Testis (tissue), 3 donors: Measurements from ENCODE around the gene PCSK7. TPM values are rescaled to one million over a fixed set of nuclear protein-coding genes. Genes with fewer than 3 reads are reported as not detected.
A peak's percentile ranks its signal among the peaks of the same experiment; 100 is the strongest.
"Not testable (repeated sequence)": the region's sequence is repeated elsewhere in the genome, so short reads cannot be mapped to it uniquely, and the experiment has no call there.

Source experiments
- DNase-seq: peaks from one replicate; pipeline ENCODE4 v3.0.0-alpha.2; 2019
- H3K27ac ChIP-seq, 2 donors: fragments of 200-600 bp; sonication (generic); one replicate each; pipeline ENCODE4 v1.5.1; 2019
- H3K27me3 ChIP-seq: fragments of 200-600 bp; sonication (generic); one replicate; pipeline ENCODE4 v1.5.1; 2019
- H3K36me3 ChIP-seq: fragments of 200-600 bp; sonication (generic); one replicate; pipeline ENCODE4 v1.5.1; 2017; ENCODE audit warnings: low read depth; ENCODE audit errors: missing control alignments
- H3K4me1 ChIP-seq: fragments of 200-600 bp; sonication (generic); one replicate; pipeline ENCODE4 v1.5.1; 2019
- H3K4me3 ChIP-seq, 2 donors: fragments of 200-600 bp; sonication (generic); one replicate each; pipeline ENCODE4 v1.5.1; 2017 to 2019
- H3K9me3 ChIP-seq: fragments of 200-600 bp; sonication (generic); one replicate; pipeline ENCODE4 v1.5.1; 2017
- POLR2A ChIP-seq: fragments of 450-650 bp; IDR thresholded peaks from one replicate; pipeline ENCODE4 v1.6.1; 2017; ENCODE audit warnings: antibody characterized with exemption, mild to moderate bottlenecking, moderate library complexity
- WGBS, 2 donors: methylation state at CpG; one replicate each; pipeline ENCODE4 v1.1.5; 2018; 5-methylcytosine and 5-hydroxymethylcytosine counted together
- intact Hi-C: fragments of 100-400 bp; cut with DNase I; formaldehyde crosslinking; loops from one replicate; pipeline ENCODE4 v1.15.1; 2023; ENCODE audit warnings: low total_unique reads
- polyA plus RNA-seq: library from polyadenylated mRNA; stranded (reverse); fragments of 350-450 nt; fragmentation: Illumina TruSeq; extraction: RNeasy Lipid Tissue Mini Kit (QIAGEN cat#74804); gene quantifications from one replicate; pipeline ENCODE4 v1.2.3, GENCODE V29; 2014; ENCODE audit warnings: low read depth, low replicate concordance; ENCODE audit not compliant: insufficient read depth
- total RNA-seq, 2 donors: library from RNA; depleted of rRNA; stranded (reverse); fragments of >200 nt; gene quantifications; one replicate each; pipeline ENCODE4 v1.2.3, GENCODE V29; 2016
- TF ChIP-seq, protein P1 (sequence below), 3 experiments: fragments of 450-650 bp in 2 of 3; fragments of 200-600 bp in 1 of 3; sonication (generic) in 1 of 3; IDR thresholded peaks; one replicate each; pipeline ENCODE4 v1.5.1; 2016 to 2019; ENCODE audit warnings: antibody characterized with exemption in 3 of 3, mild to moderate bottlenecking in 2 of 3, moderate library complexity in 1 of 3

PCSK7 gene
- total and polyA plus RNA-seq, 3 donors from 2014 or later, result 52.0 to 66.5 (median 57.7) TPM

GRCh38 chr11:117185736-117186430, 46.0 kb downstream of the PCSK7 start:
- Histone ChIP-seq H3K27ac (peak overlapping the region in 1 of 2 donors; percentile 79), H3K4me1 (peaks cover 19% of the 10 kb centered on the region), H3K27me3 (no peaks in the 10 kb centered on the region), H3K9me3 (no peaks in the 10 kb centered on the region), H3K4me3 (no peak overlapping the region), H3K36me3 (no peaks in the 10 kb centered on the region)
- TF ChIP-seq POLR2A, result no peak
- TF ChIP-seq, protein P1, sequence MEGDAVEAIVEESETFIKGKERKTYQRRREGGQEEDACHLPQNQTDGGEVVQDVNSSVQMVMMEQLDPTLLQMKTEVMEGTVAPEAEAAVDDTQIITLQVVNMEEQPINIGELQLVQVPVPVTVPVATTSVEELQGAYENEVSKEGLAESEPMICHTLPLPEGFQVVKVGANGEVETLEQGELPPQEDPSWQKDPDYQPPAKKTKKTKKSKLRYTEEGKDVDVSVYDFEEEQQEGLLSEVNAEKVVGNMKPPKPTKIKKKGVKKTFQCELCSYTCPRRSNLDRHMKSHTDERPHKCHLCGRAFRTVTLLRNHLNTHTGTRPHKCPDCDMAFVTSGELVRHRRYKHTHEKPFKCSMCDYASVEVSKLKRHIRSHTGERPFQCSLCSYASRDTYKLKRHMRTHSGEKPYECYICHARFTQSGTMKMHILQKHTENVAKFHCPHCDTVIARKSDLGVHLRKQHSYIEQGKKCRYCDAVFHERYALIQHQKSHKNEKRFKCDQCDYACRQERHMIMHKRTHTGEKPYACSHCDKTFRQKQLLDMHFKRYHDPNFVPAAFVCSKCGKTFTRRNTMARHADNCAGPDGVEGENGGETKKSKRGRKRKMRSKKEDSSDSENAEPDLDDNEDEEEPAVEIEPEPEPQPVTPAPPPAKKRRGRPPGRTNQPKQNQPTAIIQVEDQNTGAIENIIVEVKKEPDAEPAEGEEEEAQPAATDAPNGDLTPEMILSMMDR (IDR thresholded peaks at IDR 0.05), result no peak
- peak; percentile 12 for DNase-seq
- intact Hi-C loops, result no loop called here
- 86 to 90% methylated on average over 5 of the region's 5 CpGs for WGBS, 2 donors

DNA sequence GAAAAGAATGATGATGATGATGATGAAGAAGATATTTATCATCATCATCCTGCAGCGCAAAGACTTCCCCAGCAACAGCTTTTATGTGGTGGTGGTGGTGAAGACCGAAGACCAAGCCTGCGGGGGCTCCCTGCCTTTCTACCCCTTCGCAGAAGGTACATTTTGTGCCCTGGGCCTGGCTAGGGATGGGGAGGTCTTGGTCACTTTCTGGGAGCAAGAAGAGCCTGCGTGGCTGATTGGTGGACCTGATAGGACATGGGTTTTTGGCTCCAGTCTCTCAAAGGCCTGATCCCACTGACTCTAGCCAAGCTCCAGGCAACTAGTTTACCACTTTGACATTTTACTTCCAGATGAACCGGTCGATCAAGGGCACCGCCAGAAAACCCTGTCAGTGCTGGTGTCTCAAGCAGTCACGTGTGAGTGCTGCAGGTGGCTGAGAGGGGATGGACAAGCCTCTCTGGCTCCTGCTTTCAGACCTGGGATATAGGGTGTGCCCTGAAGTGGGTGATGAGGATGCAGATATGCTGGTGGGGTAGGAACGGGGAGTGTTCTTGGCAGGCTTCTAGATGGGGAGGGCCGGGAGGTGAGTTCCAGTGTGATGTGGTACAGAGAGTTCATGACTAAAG, 48.0 kb downstream of the PCSK7 start:
- Histone ChIP-seq H3K27me3 (no peaks in the 10 kb centered on the region), H3K9me3 (no peaks in the 10 kb centered on the region), H3K36me3 (no peaks in the 10 kb centered on the region), H3K4me1 (peaks cover 30% of the 10 kb centered on the region), H3K4me3 (no peak overlapping the region), H3K27ac (no peak overlapping the region)
- WGBS, 2 donors, result 89 to 92% methylated on average over 11 of the region's 11 CpGs
- no peak for TF ChIP-seq POLR2A
- TF ChIP-seq, protein P1 (IDR thresholded peaks at IDR 0.05), result no peak
- intact Hi-C loops, result no loop called here
- DNase-seq, result peak; percentile 9

GRCh38 chr11:117183178-117183577, 48.7 kb downstream of the PCSK7 start:
- peaks cover 31% of the 10 kb centered on the region for H3K4me1 ChIP-seq
- intact Hi-C loops, result not testable (repeated sequence)

DNA sequence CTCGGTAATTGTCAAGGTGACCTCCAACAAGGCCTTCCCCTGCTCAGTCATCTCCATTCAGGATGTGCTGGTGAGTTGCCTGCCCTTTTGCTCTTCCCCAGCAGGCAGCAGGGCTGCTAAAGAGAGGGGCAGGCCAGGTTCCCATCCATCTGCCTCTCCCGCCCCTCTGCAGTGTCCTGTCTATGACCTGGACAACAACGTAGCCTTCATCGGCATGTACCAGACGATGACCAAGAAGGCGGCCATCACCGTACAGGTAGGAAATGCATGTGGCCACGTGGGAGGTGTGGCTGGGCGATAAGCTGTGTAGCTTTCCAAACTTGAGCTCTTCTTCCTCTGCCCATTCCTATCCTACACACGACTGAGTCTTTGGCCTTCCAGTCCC, 49.3 kb downstream of the PCSK7 start:
- intact Hi-C loops, result no loop called here
- no peaks in the 10 kb centered on the region for H3K36me3 ChIP-seq
- no peaks in the 10 kb centered on the region for H3K9me3 ChIP-seq
- no peak overlapping the region for H3K27ac ChIP-seq
- no peak overlapping the region for H3K4me3 ChIP-seq
- H3K27me3 ChIP-seq, result no peaks in the 10 kb centered on the region
- TF ChIP-seq, protein P1 (IDR thresholded peaks at IDR 0.05), result no peak
- no peak for TF ChIP-seq POLR2A
- H3K4me1 ChIP-seq, result peaks cover 32% of the 10 kb centered on the region
- peak; percentile 6 for DNase-seq
- WGBS, 2 donors, result 92 to 98% methylated on average over 8 to 10 of the region's 10 CpGs

More at GRCh38 chr11:117183178-117183577, 48.7 kb downstream of the PCSK7 start:
- 89 to 92% methylated on average over 13 of the region's 13 CpGs for WGBS, 2 donors
- H3K36me3 ChIP-seq, H3K9me3 ChIP-seq, H3K27me3 ChIP-seq, H3K27ac ChIP-seq, DNase-seq, H3K4me3 ChIP-seq: not testable (repeated sequence)

- H3K4me3 ChIP-seq, result no peak overlapping the region
- H3K36me3 ChIP-seq, result no peaks in the 10 kb centered on the region
- H3K27me3 ChIP-seq, result no peaks in the 10 kb centered on the region
- TF ChIP-seq POLR2A, result no peak
- TF ChIP-seq, protein P1 (IDR thresholded peaks at IDR 0.05), result no peak
- H3K4me1 ChIP-seq, result peaks cover 25% of the 10 kb centered on the region
- DNase-seq, result peak; percentile 12
- 95% methylated on average over 15 to 22 of the region's 22 CpGs for WGBS, 2 donors
- no peaks in the 10 kb centered on the region for H3K9me3 ChIP-seq
- no peak overlapping the region for H3K27ac ChIP-seq
- intact Hi-C loops, result no loop called here
Measured at GRCh38 chr11:117181586-117182550, 50.0 kb downstream of the PCSK7 start.
